Neural progenitor cell (in vitro differentiated cells): ENCODE measurements around the gene MUC21. TPM values are rescaled to one million over a fixed set of nuclear protein-coding genes. Genes with fewer than 3 reads are reported as not detected.

ENCODE experiments used
- DNase-seq: peaks from one replicate; pipeline ENCODE4 v3.0.0-alpha.2; 2016; ENCODE audit warnings: low spot score
- H2AFZ ChIP-seq: fragments of 200-600 bp; sonication (generic); replicated peaks from 2 replicates; pipeline ENCODE4 v1.6.1; 2016; ENCODE audit warnings: antibody characterized with exemption
- H3F3A ChIP-seq: fragments of 200-600 bp; sonication (generic); 2 replicates; pipeline ENCODE4 v1.6.1; 2016; ENCODE audit warnings: antibody characterized with exemption, low read depth
- H3K27ac ChIP-seq: fragments of 200-600 bp; sonication (generic); 2 replicates; pipeline ENCODE4 v1.5.1; 2016; ENCODE audit warnings: mild to moderate bottlenecking
- H3K27me3 ChIP-seq: fragments of 200-600 bp; sonication (generic); 2 replicates; pipeline ENCODE4 v1.6.1; 2016; ENCODE audit warnings: mild to moderate bottlenecking, moderate library complexity
- H3K36me3 ChIP-seq: fragments of 200-600 bp; sonication (generic); 2 replicates; pipeline ENCODE4 v1.5.1; 2016
- H3K4me1 ChIP-seq: fragments of 200-600 bp; sonication (generic); 2 replicates; pipeline ENCODE4 v1.6.1; 2016; ENCODE audit warnings: mixed run types
- H3K4me2 ChIP-seq: fragments of 200-600 bp; sonication (generic); 2 replicates; pipeline ENCODE4 v1.6.1; 2016
- H3K4me3 ChIP-seq: fragments of 200-600 bp; sonication (generic); 2 replicates; pipeline ENCODE4 v1.5.1; 2016
- H3K79me2 ChIP-seq: fragments of 200-600 bp; sonication (generic); 2 replicates; pipeline ENCODE4 v1.6.1; 2016; ENCODE audit warnings: low read depth
- H3K9ac ChIP-seq: fragments of 200-600 bp; sonication (generic); 2 replicates; pipeline ENCODE4 v1.6.1; 2016
- H3K9me3 ChIP-seq: fragments of 200-600 bp; sonication (generic); 2 replicates; pipeline ENCODE4 v1.5.1; 2016; ENCODE audit warnings: low read depth
- H4K20me1 ChIP-seq: fragments of 200-600 bp; sonication (generic); 2 replicates; pipeline ENCODE4 v1.6.1; 2016; ENCODE audit warnings: low read depth
- H3K27ac Mint-ChIP-seq: 3 replicates; pipeline ENCODE4 v1.8.0; 2021; ENCODE audit warnings: mixed read lengths
- H3K27me3 Mint-ChIP-seq: 2 replicates; pipeline ENCODE4 v1.8.0; 2022; ENCODE audit warnings: low read depth, mild to moderate bottlenecking, inconsistent platforms, moderate library complexity, mixed read lengths; ENCODE audit not compliant: insufficient read depth
- H3K36me3 Mint-ChIP-seq: 3 replicates; pipeline ENCODE4 v1.8.0; 2021; ENCODE audit warnings: mixed read lengths
- H3K4me1 Mint-ChIP-seq: 3 replicates; pipeline ENCODE4 v1.8.0; 2021; ENCODE audit warnings: mixed read lengths
- H3K4me3 Mint-ChIP-seq: 3 replicates; pipeline ENCODE4 v1.8.0; 2021; ENCODE audit warnings: mild to moderate bottlenecking, moderate library complexity, mixed read lengths
- H3K9me3 Mint-ChIP-seq: 3 replicates; pipeline ENCODE4 v1.8.0; 2020; ENCODE audit warnings: mixed read lengths
- CTCF ChIP-seq: fragments of 200-600 bp; sonication (generic); IDR thresholded peaks from 2 replicates; pipeline ENCODE4 v1.5.1; 2017; ENCODE audit warnings: antibody characterized with exemption, mild to moderate bottlenecking
- EZH2 ChIP-seq: fragments of 200-600 bp; sonication (generic); IDR thresholded peaks from 2 replicates; pipeline ENCODE4 v1.6.1; 2017; ENCODE audit warnings: antibody characterized with exemption, mild to moderate bottlenecking, moderate library complexity
- EZH2phosphoT487 ChIP-seq: fragments of 200-600 bp; sonication (generic); IDR thresholded peaks from 2 replicates; pipeline ENCODE4 v1.6.1; 2017; ENCODE audit warnings: antibody characterized with exemption
- total RNA-seq: library from RNA; depleted of rRNA; stranded (reverse); fragments of >200 nt; gene quantifications from 2 replicates; pipeline ENCODE4 v1.2.3, GENCODE V29; 2015; ENCODE audit warnings: low replicate concordance

The MUC21 gene
- total RNA-seq, 1 donor from 2014 or later, result not detected

- H3K9me3 Mint-ChIP-seq, result peaks cover 6% of the 10 kb centered on the region
- TF ChIP-seq EZH2phosphoT487 (no peak), EZH2 (no peak), CTCF (no peak)
Measured at GRCh38 chr6:31031095-31031494, 47.6 kb downstream of the MUC21 start.

GRCh38 chr6:31033075-31033474, 49.6 kb downstream of the MUC21 start:
- Mint-ChIP-seq H3K9me3 (peaks cover 6% of the 10 kb centered on the region), H3K4me3 (no peak overlapping the region), H3K4me1 (no peaks in the 10 kb centered on the region), H3K27ac (no peak overlapping the region), H3K36me3 (no peaks in the 10 kb centered on the region), H3K27me3 (peaks cover 11% of the 10 kb centered on the region)
- Histone ChIP-seq H3K36me3 (no peaks in the 10 kb centered on the region), H3K27ac (no peak overlapping the region), H2AFZ (no peak overlapping the region), H3F3A (no peaks in the 10 kb centered on the region), H3K4me3 (no peak overlapping the region), H3K27me3 (no peaks in the 10 kb centered on the region), H3K4me2 (no peak overlapping the region), H4K20me1 (no peaks in the 10 kb centered on the region), H3K4me1 (no peaks in the 10 kb centered on the region), H3K79me2 (no peaks in the 10 kb centered on the region), H3K9me3 (no peaks in the 10 kb centered on the region), H3K9ac (no peak overlapping the region)
- TF ChIP-seq CTCF (no peak), EZH2phosphoT487 (no peak), EZH2 (no peak)
- DNase-seq, result no peak

More at GRCh38 chr6:31031095-31031494, 47.6 kb downstream of the MUC21 start:
- no peaks in the 10 kb centered on the region for H3K27me3 ChIP-seq
- H3K36me3 ChIP-seq, result no peaks in the 10 kb centered on the region
- no peak overlapping the region for H2AFZ ChIP-seq
- H4K20me1 ChIP-seq, result no peaks in the 10 kb centered on the region
- H3K9ac ChIP-seq, result no peak overlapping the region
- no peak for DNase-seq
- H3K27me3 Mint-ChIP-seq, result peaks cover 8% of the 10 kb centered on the region
- no peak overlapping the region for H3K27ac Mint-ChIP-seq
- H3K4me1 ChIP-seq, result no peaks in the 10 kb centered on the region
- no peaks in the 10 kb centered on the region for H3K4me1 Mint-ChIP-seq
- no peak overlapping the region for H3K4me3 ChIP-seq
- H3K4me3 Mint-ChIP-seq, result no peak overlapping the region
- no peaks in the 10 kb centered on the region for H3K36me3 Mint-ChIP-seq
- H3K4me2 ChIP-seq, result no peak overlapping the region
- no peaks in the 10 kb centered on the region for H3F3A ChIP-seq
- no peak overlapping the region for H3K27ac ChIP-seq
- H3K79me2 ChIP-seq, result no peaks in the 10 kb centered on the region
- no peaks in the 10 kb centered on the region for H3K9me3 ChIP-seq

DNA sequence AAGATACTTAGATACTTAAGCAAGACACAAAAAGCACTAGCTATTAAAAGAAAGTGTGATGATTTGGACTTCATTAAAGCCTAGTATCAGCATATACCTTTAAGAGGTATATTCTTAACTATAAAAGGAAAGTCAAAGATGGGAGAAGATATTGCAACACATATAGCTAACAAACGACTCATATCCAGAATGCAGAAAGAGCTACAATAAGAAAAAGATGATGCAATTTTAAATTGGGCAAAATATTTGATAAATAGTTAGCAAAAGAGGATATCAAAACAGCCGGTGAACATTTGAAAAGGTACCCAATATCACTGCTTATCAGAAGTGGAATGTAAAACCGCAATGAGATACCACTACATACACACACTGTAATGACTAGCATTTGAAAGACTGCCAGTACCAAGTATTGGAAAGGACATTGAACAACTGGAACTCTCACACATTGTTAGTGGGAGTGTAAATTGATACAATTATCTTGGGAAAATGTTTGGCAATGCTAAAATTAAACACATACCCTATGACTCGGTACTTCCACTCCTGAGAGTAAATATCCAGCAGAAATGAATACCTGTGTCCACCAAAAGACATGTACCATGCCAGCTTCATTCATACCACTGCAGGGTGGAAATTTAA, 52.5 kb downstream of the MUC21 start:
- Histone ChIP-seq H4K20me1 (no peaks in the 10 kb centered on the region), H3K79me2 (no peaks in the 10 kb centered on the region), H3K9me3 (no peaks in the 10 kb centered on the region), H2AFZ (no peak overlapping the region), H3K4me2 (no peak overlapping the region), H3K27me3 (no peaks in the 10 kb centered on the region), H3K9ac (no peak overlapping the region), H3K4me1 (no peaks in the 10 kb centered on the region), H3K27ac (no peak overlapping the region), H3K36me3 (no peaks in the 10 kb centered on the region), H3K4me3 (no peak overlapping the region), H3F3A (no peaks in the 10 kb centered on the region)
- no peak overlapping the region for H3K4me3 Mint-ChIP-seq
- H3K9me3 Mint-ChIP-seq, result no peaks in the 10 kb centered on the region
- TF ChIP-seq EZH2phosphoT487 (no peak), CTCF (no peak), EZH2 (no peak)
- H3K36me3 Mint-ChIP-seq, result no peaks in the 10 kb centered on the region
- H3K4me1 Mint-ChIP-seq, result no peaks in the 10 kb centered on the region
- no peak overlapping the region for H3K27ac Mint-ChIP-seq
- DNase-seq, result no peak
- peaks cover 10% of the 10 kb centered on the region for H3K27me3 Mint-ChIP-seq
